NCI-H2081 (cell line): ENCODE data around the gene LARGE1.

Experiments used
- DNase-seq, 2 experiments: peaks; one replicate each; lab custom pipeline; 2025; lab: John Stamatoyannopoulos, UW

Gene LARGE1

GRCh38 chr22:33315117-33315516 lies 605.2 kb downstream of the LARGE1 start:
- no peak for DNase-seq

GRCh38 chr22:33314316-33314715 lies 606.0 kb downstream of the LARGE1 start:
- no peak for DNase-seq

GRCh38 chr22:33303099-33303498 lies 617.2 kb downstream of the LARGE1 start:
- DNase-seq = no peak

- DNase-seq = no peak
These were observed 617.7 kb downstream of the LARGE1 start for GRCh38 chr22:33302549-33302948.

- peak in 1 of 2 experiments; percentile 5 for DNase-seq
These were observed 618.2 kb downstream of the LARGE1 start for GRCh38 chr22:33302049-33302545.

- no peak for DNase-seq
These were observed 620.1 kb downstream of the LARGE1 start for GRCh38 chr22:33300165-33300564.

- DNase-seq = no peak
These were observed 620.9 kb downstream of the LARGE1 start for GRCh38 chr22:33299245-33299956.

GRCh38 chr22:33296941-33297340 lies 623.3 kb downstream of the LARGE1 start:
- no peak for DNase-seq

GRCh38 chr22:33288078-33288477 lies 632.2 kb downstream of the LARGE1 start:
- no peak for DNase-seq

- DNase-seq = no peak
These were observed 645.2 kb downstream of the LARGE1 start for GRCh38 chr22:33275073-33275443.

- no peak for DNase-seq
These were observed 645.8 kb downstream of the LARGE1 start for GRCh38 chr22:33274214-33275072.

GRCh38 chr22:33272871-33273270 lies 647.4 kb downstream of the LARGE1 start:
- no peak for DNase-seq

GRCh38 chr22:33272180-33272579 lies 648.1 kb downstream of the LARGE1 start:
- DNase-seq = no peak

GRCh38 chr22:33271390-33272161 lies 648.7 kb downstream of the LARGE1 start:
- no peak for DNase-seq

GRCh38 chr22:33270596-33270995 lies 649.7 kb downstream of the LARGE1 start:
- no peak for DNase-seq

- DNase-seq = no peak
These were observed 658.6 kb downstream of the LARGE1 start for GRCh38 chr22:33261699-33262098.

- no peak for DNase-seq
These were observed 659.8 kb downstream of the LARGE1 start for GRCh38 chr22:33260498-33260897.

- DNase-seq = no peak
These were observed 664.5 kb downstream of the LARGE1 start for GRCh38 chr22:33255791-33256190.

GRCh38 chr22:33248948-33249347 lies 671.3 kb downstream of the LARGE1 start:
- DNase-seq = no peak

- no peak for DNase-seq
These were observed 672.5 kb downstream of the LARGE1 start for GRCh38 chr22:33247758-33248157.

GRCh38 chr22:33242078-33242477 lies 678.2 kb downstream of the LARGE1 start:
- no peak for DNase-seq

GRCh38 chr22:33240888-33241475 lies 679.3 kb downstream of the LARGE1 start:
- no peak for DNase-seq
